NCI-H510A treated with DMSO at 0.1 percent for 48 hours (cell line): ENCODE results near the gene TUBGCP2.

ENCODE experiments used
- DNase-seq: peaks from one replicate; lab custom pipeline; 2025; lab: John Stamatoyannopoulos, UW

Gene TUBGCP2, protein sequence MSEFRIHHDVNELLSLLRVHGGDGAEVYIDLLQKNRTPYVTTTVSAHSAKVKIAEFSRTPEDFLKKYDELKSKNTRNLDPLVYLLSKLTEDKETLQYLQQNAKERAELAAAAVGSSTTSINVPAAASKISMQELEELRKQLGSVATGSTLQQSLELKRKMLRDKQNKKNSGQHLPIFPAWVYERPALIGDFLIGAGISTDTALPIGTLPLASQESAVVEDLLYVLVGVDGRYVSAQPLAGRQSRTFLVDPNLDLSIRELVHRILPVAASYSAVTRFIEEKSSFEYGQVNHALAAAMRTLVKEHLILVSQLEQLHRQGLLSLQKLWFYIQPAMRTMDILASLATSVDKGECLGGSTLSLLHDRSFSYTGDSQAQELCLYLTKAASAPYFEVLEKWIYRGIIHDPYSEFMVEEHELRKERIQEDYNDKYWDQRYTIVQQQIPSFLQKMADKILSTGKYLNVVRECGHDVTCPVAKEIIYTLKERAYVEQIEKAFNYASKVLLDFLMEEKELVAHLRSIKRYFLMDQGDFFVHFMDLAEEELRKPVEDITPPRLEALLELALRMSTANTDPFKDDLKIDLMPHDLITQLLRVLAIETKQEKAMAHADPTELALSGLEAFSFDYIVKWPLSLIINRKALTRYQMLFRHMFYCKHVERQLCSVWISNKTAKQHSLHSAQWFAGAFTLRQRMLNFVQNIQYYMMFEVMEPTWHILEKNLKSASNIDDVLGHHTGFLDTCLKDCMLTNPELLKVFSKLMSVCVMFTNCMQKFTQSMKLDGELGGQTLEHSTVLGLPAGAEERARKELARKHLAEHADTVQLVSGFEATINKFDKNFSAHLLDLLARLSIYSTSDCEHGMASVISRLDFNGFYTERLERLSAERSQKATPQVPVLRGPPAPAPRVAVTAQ

GRCh38 chr10:133308421-133309099, at the start of gene TUBGCP2, which contains the start of gene ZNF511:
Gene TUBGCP2, minus strand, starts transcription at chr10:133308872. Its CDS starts 5,931 bp downstream, at chr10:133302941.
Gene ZNF511, plus strand, starts transcription at chr10:133308914. Its CDS starts 30 bp downstream, at chr10:133308944.
- DNase-seq, result peak; percentile 76

DNA sequence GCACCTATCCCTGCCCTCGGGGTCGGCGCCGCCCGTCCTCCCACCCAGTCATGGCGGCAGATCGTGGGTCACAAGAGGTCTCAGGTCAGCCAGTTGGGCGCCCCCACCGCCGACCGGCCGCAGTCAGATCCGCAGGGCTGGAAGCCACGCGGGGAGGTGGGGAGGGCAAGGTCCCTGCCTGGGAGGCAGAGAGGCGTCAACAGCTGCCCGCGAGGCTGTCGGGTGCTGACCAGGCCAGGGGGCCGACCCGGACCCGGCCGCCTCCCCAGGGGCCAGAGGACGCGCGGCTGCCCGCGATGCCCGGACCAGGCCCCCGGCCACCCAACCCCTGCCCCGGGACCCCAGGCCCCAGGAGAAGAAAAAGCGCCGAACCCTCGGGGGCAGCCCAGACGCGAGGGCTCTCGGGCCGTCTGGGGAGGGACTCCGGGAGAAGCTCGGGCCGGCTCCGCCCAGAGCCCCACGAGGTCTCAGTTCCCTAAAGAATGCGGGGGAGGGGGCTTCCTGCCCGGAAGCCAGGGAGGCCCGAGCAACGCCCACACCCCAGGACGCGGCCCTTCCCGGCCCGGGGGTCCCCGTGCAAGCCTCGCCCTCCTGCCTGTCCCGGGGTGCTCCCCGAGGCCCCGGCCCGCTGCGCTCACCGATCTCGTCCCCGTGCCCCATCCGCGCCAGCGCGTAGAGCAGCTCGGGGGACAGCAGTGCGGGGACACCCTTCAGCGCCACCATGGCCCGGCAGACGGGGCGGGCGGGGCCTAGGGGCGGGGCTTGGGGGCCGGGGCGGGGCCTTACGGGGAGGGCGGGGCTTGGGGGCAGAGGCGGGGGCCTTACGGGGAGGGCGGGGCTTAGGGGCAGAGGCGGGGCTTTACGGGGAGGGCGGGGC, 48.9 kb upstream of the TUBGCP2 start, which contains the start of gene FUOM:
Gene FUOM, minus strand, starts transcription at position 735 of the 877 bp plus-strand sequence. Its CDS starts 12 bp downstream, at position 723.
- no peak for DNase-seq

- no peak for DNase-seq
These were observed 48.0 kb upstream of the TUBGCP2 start for GRCh38 chr10:133356549-133357284.

DNA sequence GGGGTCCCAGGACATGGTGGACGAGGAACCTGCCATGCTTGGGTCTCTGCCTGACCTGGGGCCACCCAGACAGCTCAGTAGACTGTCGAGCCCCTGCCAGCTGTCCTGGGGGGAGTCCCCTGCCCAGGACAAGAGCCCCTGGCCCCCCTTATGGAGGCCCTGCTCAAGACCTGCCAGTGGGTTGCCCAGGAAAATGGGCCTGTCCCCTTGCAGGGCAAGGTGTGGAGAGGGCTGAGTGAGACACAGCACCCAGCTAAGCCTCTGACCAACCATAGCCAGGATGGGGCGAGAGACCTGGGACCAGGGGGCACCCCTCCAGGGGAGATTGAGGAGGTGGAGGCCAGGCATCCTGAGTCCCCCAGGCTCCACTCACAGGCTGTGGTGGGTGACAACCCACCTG, 47.3 kb upstream of the TUBGCP2 start:
- DNase-seq, result no peak

DNA sequence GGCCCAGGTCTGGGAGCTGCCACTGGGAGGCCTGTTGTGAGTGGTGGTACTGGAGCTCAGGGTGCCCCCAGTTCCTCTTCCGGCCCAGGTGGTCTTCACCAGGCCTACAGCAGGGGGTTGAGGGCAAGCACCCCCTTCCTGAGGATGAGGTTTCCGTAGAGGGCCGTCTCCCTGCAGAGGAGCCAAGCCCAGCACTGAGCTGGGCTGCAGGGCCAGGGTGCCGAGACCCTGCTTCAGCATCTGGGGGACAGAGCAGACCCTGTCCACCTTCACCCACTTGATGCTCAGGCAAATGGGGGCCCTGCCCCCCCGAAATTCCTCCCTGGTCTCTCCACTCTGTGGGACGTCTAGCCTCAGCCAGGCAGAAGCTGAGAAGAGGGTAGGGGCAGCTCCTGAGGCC, 46.6 kb upstream of the TUBGCP2 start:
- no peak for DNase-seq

DNA sequence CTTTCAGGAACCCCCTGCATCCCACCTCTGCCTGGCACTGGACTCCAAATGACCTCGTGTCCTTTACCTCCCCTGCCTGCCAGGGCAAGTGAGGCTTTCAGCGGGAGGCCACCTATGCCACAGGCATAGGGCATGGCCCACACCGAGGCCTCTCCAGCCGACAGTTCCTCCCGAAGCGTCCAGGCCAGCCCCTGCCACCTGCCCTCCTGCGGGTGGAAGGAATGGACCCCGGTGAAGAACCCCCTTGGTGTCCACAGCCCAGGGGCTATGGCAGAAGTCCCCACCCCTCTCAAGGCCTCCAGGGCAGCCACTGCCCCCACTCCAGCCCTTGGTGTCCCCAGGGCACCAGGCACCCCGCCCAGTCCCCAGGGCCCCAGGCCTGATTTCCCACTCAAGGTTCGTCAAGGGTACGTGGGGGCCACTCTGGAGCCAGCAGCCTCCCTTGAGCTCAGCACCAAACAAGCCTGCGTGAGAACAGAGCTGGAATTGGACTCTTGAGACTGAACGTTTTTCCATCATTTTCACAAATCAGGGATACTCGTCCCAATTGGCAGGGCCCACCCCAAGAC, 46.1 kb upstream of the TUBGCP2 start:
- DNase-seq, result no peak

DNA sequence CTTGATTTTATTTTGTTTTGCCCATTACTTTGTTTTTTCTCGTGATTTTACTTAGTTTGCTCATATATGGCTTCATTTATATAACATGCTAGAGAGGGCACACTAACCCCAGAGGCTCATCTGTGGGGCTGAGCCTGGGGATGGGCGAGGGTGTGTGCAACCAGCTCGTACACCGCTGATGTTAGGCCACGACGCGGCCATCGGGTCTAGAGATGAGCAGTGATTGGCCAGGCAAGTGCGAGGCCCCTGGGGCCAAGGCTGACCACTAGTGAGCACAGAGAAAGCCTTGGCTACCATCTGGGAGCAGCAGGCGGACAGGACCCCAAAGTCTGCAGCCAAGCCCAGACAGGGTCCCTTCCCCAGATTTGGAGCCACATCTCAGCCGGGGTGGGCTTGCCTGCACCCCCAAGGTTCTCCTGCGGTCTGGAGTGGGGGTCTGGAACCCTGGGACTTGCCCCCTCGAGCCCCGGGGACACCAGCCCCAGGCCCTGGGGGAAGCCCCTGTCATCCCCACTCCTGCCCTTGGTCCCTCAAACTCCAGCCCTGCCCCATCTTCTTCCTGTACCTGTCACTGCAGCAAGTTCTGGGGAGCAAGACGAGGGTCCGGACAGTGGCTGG, 45.4 kb upstream of the TUBGCP2 start:
- DNase-seq, result no peak

DNA sequence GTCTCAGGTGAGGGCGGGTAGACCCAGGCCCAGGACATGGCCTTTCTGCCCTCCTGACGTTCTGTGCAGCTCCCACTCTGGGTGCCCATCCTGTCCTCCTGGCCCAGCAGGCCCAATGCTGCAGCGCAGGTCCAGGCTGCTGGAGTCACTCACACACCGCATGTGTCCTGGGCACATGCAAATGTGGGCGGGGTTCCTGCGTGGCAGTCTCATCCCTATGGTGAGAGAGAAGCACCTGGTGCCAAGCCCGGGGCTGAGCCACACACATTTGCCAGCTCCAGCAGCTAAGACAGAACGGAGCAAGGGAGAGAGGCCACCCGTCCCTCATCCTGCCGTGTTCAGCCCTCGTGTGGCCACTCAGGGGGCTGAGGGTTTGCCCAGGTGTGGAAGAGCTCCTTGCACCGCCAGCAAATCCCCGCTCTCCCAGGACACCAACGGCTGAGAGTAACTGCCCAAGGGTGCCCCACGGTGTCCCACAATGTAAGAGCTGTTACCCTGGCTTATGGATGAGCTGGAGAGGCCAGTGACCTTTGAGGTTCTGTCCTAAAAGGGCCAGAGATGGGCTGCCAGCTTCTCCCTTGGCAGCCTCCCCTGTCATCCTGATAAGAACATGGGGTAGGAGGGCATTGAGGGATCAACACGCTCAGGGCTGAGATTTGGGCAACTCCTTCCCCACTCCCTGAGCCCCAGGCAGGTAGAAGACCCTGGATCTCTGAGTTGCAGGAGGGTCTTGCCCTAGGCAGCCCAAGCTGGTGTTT, 44.7 kb upstream of the TUBGCP2 start:
- DNase-seq, result no peak

DNA sequence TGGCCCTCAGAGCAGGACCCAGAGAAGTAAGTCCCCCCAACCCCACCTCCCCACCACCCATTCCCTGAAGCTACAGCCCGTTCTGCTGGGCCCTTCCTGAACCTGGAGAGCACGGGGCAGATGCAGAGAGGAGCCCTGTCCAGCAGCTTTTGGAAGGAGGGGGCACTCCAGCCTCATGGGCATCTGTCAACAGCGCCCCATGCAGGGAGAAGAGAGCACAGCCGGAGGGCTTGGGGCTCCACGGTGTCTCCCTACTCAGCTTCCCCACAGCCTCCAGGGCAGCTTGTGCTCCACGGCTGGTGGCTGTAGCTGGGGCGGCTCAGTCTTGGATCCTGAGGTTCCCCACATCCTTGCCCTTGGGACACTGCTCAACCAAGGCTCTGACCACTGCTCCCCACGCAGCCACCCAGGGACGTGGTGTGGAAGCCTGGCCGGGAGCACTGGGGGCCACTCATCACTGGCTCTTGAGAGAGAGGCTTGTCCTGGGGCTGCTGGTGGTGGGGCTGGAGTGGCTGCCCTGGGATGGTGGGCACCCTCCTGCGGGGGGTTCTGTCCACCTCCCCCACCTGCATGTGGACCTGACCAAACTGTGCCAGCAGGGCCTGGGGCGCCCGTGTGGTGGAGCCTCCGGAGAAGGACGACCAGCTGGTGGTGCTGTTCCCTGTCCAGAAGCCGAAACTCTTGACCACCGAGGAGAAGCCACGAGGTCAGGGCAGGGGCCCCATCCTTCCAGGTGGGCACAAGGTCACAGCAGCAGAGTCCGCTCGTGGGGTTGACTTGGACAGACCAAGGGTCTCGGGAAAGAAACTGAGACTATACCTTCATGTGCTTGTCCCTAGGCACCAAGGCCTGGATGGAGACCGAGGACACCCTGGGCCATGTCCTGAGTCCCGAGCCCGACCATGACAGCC, 43.0 kb upstream of the TUBGCP2 start:
- no peak for DNase-seq

GRCh38 chr10:133350950-133351329, 42.3 kb upstream of the TUBGCP2 start:
- no peak for DNase-seq

- no peak for DNase-seq
These were observed 41.7 kb upstream of the TUBGCP2 start for GRCh38 chr10:133350283-133350949.

DNA sequence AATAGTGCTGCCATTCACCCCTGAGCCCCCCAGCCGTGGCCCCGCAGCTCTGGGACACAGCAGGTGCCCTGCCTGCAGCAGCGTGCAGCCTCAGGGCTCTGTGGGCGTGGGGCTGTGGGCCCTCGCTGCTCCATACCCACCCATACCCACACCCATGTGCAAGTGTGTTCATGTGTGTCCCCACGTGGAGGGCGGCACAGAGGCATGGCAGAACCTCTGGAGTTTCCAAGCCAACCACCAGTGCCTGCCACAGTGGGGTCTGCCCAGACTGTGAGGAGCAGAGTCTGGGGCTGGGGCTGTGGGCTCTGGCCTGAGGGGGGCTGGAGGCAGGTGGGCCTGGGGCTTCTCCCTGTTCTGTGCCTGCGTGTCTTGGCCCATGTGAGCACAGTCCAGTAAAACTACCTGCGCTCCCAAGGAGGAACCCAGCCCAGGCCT, 40.9 kb upstream of the TUBGCP2 start:
- DNase-seq, result no peak

GRCh38 chr10:133349160-133349568, 40.5 kb upstream of the TUBGCP2 start:
- no peak for DNase-seq

DNA sequence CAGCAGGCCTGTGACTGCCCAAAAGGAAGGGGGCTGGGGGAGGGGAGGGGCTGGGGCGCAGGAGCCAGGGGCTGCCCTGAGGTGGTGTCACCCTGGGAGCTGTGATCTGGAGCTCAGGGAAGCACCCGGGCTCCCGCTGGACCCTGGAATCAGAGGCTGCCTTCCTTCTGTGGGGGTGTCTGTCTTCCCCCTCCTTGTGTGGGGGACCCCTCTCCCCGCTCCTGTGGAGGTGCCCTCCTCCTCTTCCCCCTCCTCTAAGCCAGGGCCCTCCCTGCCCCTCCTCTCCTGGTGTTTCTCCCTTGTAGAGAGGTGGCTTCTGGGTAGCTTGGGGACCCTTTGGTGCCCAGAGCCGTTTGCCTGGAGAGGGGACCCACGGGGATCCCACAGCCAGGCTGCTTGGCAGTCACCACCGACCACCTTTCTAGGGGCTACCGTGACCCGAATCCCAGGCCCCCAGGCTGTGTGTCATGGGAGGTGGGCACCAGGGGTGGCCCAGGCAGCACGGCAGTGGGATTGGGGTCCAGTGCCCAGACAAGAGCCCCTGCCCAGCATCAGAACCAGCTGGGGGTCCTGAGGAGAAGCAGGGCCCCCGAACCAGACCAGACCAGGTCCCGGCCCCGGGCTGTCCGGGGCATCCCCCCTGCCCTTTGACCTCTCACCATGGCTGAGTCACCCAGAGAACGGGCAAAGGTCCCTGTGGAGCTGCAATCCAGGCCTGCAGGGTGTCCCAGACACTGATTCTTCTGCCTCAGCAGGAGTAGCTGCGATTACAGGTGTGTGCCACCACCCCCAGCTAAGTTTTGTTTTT, 39.2 kb upstream of the TUBGCP2 start:
- DNase-seq, result no peak

DNA sequence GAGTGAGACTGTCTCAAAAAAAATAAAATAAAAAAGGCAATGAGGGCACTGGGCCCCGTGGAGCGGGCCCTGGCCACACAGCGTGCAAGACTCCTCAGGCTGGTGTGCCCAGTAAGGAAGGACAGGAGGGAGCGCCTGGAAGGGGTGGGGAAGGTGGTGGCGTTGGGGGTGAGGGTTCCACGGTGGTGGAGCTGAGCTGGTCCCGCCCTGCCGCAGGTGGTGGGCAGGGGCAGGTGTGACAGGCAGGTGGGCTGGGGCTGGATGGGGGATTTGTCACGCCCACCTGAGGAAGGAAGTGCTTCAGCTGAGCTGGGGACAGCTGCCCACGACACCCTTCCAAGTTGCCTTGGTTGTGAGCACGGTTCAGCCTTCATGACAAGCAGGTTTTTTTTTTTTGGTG, 37.7 kb upstream of the TUBGCP2 start:
- DNase-seq, result no peak

- DNase-seq, result no peak
These were observed 35.6 kb upstream of the TUBGCP2 start for GRCh38 chr10:133344236-133344635.
